Measurements from ENCODE around the gene ZDHHC20.
A peak's percentile ranks its signal among the peaks of the same experiment; 100 is the strongest.

ZDHHC20 gene

DNA sequence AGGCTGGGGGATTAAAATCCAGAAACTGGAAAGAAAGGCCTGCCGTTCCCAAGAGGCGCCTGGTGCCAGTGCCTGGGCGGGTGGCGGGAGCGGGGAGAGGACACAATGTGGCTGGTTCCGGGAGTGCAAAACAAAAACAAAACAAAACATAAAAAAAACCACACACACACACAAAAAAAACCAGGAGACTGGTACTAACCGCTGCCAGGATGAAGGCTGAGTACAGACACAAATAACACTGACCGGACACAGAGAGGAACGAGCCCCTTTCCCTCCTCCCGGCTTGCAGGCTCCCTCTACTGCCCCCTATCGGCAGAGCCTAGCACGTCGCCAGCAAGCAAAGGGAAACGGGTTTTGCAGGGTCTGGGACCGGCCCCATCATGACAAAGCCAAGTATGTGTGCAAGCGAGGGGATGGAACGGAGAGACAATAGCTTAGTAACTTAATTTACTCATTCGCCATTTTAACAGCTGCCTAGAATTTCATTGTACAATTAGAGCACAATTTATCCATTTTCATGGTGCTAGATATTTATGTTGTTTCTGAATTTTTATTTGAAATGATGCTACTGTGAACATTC is 17.9 kb upstream of the ZDHHC20 start (continued):
- TF ChIP-seq ZNF518A (tag by site-specific recombination; conservative IDR thresholded peaks at IDR 0.05; ENCODE audit: low read depth), result no peak
- TF ChIP-seq HOXC10 (CRISPR knock-in tag; IDR thresholded peaks at IDR 0.05), result no peak
- TF ChIP-seq ZBTB49 (tag by site-specific recombination; IDR thresholded peaks at IDR 0.05; ENCODE audit: low read depth), result no peak
- TF ChIP-seq ZNF76 (tag by site-specific recombination; IDR thresholded peaks at IDR 0.05; ENCODE audit: borderline replicate concordance, low read depth), result no peak
- no peak for TF ChIP-seq ZNF521 (tag by site-specific recombination; IDR thresholded peaks at IDR 0.05)
- TF ChIP-seq ZNF114 (tag by site-specific recombination; IDR thresholded peaks at IDR 0.05), result no peak
- no peak for TF ChIP-seq ZFP37 (tag by site-specific recombination; IDR thresholded peaks at IDR 0.05)
- TF ChIP-seq GLI2 (tag by site-specific recombination; IDR thresholded peaks at IDR 0.05; ENCODE audit: borderline replicate concordance, low read depth), result no peak
- no peak for TF ChIP-seq ZNF558 (tag by site-specific recombination; IDR thresholded peaks at IDR 0.05)
- no peak for TF ChIP-seq ZNF513 (tag by site-specific recombination; IDR thresholded peaks at IDR 0.05)
- TF ChIP-seq, protein P1, sequence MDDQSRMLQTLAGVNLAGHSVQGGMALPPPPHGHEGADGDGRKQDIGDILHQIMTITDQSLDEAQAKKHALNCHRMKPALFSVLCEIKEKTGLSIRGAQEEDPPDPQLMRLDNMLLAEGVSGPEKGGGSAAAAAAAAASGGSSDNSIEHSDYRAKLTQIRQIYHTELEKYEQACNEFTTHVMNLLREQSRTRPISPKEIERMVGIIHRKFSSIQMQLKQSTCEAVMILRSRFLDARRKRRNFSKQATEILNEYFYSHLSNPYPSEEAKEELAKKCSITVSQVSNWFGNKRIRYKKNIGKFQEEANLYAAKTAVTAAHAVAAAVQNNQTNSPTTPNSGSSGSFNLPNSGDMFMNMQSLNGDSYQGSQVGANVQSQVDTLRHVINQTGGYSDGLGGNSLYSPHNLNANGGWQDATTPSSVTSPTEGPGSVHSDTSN (CRISPR knock-in tag; IDR thresholded peaks at IDR 0.05), result no peak
- no peak for TF ChIP-seq ZNF354C (tag by site-specific recombination; IDR thresholded peaks at IDR 0.05; ENCODE audit: borderline replicate concordance, low read depth)
- TF ChIP-seq ZSCAN16 (tag by site-specific recombination; IDR thresholded peaks at IDR 0.05), result no peak
- TF ChIP-seq ZNF677 (tag by site-specific recombination; IDR thresholded peaks at IDR 0.05), result no peak
- TF ChIP-seq, protein P2, sequence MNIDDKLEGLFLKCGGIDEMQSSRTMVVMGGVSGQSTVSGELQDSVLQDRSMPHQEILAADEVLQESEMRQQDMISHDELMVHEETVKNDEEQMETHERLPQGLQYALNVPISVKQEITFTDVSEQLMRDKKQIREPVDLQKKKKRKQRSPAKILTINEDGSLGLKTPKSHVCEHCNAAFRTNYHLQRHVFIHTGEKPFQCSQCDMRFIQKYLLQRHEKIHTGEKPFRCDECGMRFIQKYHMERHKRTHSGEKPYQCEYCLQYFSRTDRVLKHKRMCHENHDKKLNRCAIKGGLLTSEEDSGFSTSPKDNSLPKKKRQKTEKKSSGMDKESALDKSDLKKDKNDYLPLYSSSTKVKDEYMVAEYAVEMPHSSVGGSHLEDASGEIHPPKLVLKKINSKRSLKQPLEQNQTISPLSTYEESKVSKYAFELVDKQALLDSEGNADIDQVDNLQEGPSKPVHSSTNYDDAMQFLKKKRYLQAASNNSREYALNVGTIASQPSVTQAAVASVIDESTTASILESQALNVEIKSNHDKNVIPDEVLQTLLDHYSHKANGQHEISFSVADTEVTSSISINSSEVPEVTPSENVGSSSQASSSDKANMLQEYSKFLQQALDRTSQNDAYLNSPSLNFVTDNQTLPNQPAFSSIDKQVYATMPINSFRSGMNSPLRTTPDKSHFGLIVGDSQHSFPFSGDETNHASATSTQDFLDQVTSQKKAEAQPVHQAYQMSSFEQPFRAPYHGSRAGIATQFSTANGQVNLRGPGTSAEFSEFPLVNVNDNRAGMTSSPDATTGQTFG (tag by site-specific recombination; IDR thresholded peaks at IDR 0.05; ENCODE audit: borderline replicate concordance), result no peak
- no peak for TF ChIP-seq SCRT1 (tag by site-specific recombination; IDR thresholded peaks at IDR 0.05; ENCODE audit: borderline replicate concordance)
- peak; percentile 68 for TF ChIP-seq ZNF501 (tag by site-specific recombination; IDR thresholded peaks at IDR 0.05)
- TF ChIP-seq ZBTB21 (tag by site-specific recombination; IDR thresholded peaks at IDR 0.05), result no peak
- no peak for TF ChIP-seq ZXDB (tag by site-specific recombination; IDR thresholded peaks at IDR 0.05)
- no peak for TF ChIP-seq ZNF366 (tag by site-specific recombination; conservative IDR thresholded peaks at IDR 0.05)
- TF ChIP-seq ZNF596 (tag by site-specific recombination; IDR thresholded peaks at IDR 0.05), result no peak
- TF ChIP-seq, protein P3, sequence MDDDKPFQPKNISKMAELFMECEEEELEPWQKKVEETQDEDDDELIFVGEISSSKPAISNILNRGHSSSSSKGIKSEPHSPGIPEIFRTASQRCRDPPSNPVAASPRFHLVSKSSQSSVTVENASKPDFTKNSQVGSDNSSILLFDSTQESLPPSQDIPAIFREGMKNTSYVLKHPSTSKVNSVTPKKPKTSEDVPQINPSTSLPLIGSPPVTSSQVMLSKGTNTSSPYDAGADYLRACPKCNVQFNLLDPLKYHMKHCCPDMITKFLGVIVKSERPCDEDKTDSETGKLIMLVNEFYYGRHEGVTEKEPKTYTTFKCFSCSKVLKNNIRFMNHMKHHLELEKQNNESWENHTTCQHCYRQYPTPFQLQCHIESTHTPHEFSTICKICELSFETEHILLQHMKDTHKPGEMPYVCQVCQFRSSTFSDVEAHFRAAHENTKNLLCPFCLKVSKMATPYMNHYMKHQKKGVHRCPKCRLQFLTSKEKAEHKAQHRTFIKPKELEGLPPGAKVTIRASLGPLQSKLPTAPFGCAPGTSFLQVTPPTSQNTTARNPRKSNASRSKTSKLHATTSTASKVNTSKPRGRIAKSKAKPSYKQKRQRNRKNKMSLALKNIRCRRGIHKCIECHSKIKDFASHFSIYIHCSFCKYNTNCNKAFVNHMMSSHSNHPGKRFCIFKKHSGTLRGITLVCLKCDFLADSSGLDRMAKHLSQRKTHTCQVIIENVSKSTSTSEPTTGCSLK (tag by site-specific recombination; IDR thresholded peaks at IDR 0.05), result no peak
- TF ChIP-seq ZNF23 (tag by site-specific recombination; IDR thresholded peaks at IDR 0.05; ENCODE audit: borderline replicate concordance), result no peak
- no peak for TF ChIP-seq ZNF48 (tag by site-specific recombination; IDR thresholded peaks at IDR 0.05)

All from HEK293 (cell line).